ENCODE measurements around the gene FRY. TPM values are rescaled to one million over a fixed set of nuclear protein-coding genes. Genes with fewer than 3 reads are reported as not detected.

FRY gene
- total and polyA plus RNA-seq, 2 of the 13 experiments (the other 11 are each of a cell fraction or from before 2014, with no cell fraction given), result 8.2 to 13.1 TPM

GRCh38 chr13:31986676-31987470 lies 44.7 kb upstream of the FRY start:
- ATAC-seq, result no peak
- Histone ChIP-seq H4K20me1 (ENCODE audit: insufficient read depth, low read length) (no peaks in the 10 kb centered on the region), H3K4me2 (ENCODE audit: low read depth, low read length) (no peak overlapping the region), H3K4me1 (ENCODE audit: insufficient read depth, low read length) (peaks cover 24% of the 10 kb centered on the region), H3K9ac (ENCODE audit: insufficient read depth, low read depth, low read length) (no peak overlapping the region), H3K36me3 (replicated peaks in 1 of 2; ENCODE audit: control insufficient read depth in 1 of 2, insufficient read depth in 2 of 2, low read length in 2 of 2) (no peaks in the 10 kb centered on the region), H2AFZ (ENCODE audit: low read length) (no peak overlapping the region), H3K27me3 (ENCODE audit: control insufficient read depth in 1 of 2, insufficient read depth in 2 of 2, low read length in 2 of 2) (no peaks in the 10 kb centered on the region; a peak in 2 of 5 replicates), H3K4me3 (replicated peaks in 1 of 3; ENCODE audit: insufficient read depth in 1 of 3, low read depth in 2 of 3, low read length in 3 of 3) (no peak overlapping the region), H3K79me2 (ENCODE audit: insufficient read depth, low read length) (no peaks in the 10 kb centered on the region), H3K27ac (ENCODE audit: extremely low read length, insufficient read depth, low read length) (no peak overlapping the region), H3K9me3 (ENCODE audit: low read length) (no peaks in the 10 kb centered on the region)
- intact Hi-C loops (cut with micrococcal nuclease; ENCODE audit: unreplicated experiment) (no loop called here), in situ Hi-C loops (cut with HindIII; ENCODE audit: extremely low pct_ligation_motif_present, low pct_unique_long_range_greater_than_20kb) (no loop called here)
- DNase-seq (ENCODE audit: low spot score), result no peak
- TF ChIP-seq CSRNP1 (CRISPR knock-in tag; IDR thresholded peaks at IDR 0.05), result no peak
- TF ChIP-seq ATRX (CRISPR knock-in tag; IDR thresholded peaks at IDR 0.05; ENCODE audit: borderline replicate concordance), result no peak
- TF ChIP-seq U2AF2 (IDR thresholded peaks at IDR 0.05; ENCODE audit: low read depth, low read length), result no peak
- no peak for TF ChIP-seq KLF6 (CRISPR knock-in tag; IDR thresholded peaks at IDR 0.05)
- no peak for TF ChIP-seq POLR2AphosphoS2 (IDR thresholded peaks at IDR 0.05; ENCODE audit: low read depth, low read length)
- no peak for TF ChIP-seq GLI4 (CRISPR knock-in tag; IDR thresholded peaks at IDR 0.05; ENCODE audit: borderline replicate concordance)
- TF ChIP-seq MED1 (CRISPR knock-in tag; IDR thresholded peaks at IDR 0.05), result no peak
- TF ChIP-seq BATF2 (CRISPR knock-in tag; IDR thresholded peaks at IDR 0.05), result no peak
- TF ChIP-seq TFE3 (CRISPR knock-in tag; IDR thresholded peaks at IDR 0.05), result no peak
- no peak for TF ChIP-seq KDM2A (CRISPR knock-in tag; IDR thresholded peaks at IDR 0.05; ENCODE audit: borderline replicate concordance, low read depth)
- TF ChIP-seq TEAD3 (CRISPR knock-in tag; optimal IDR thresholded peaks at IDR 0.05; ENCODE audit: borderline replicate concordance), result no peak
- TF ChIP-seq ZNF619 (CRISPR knock-in tag; IDR thresholded peaks at IDR 0.05), result no peak
- TF ChIP-seq FOXA1 (IDR thresholded peaks at IDR 0.05), result no peak
- TF ChIP-seq FOXA1 (CRISPR knock-in tag; IDR thresholded peaks at IDR 0.05), result no peak
- ChIA-PET CTCF (ENCODE audit: low intra/inter-chr PET ratio, low total read pairs) (no interaction called here), POLR2A (no interaction called here)
- WGBS (ENCODE audit: low lambda C conversion rate), result 18% methylated on average over 5 of the region's 5 CpGs
- no peak for FAIRE-seq
- no TSS peak for BruUV-seq (replicated peaks)

All from HepG2 (cell line).